Measurements from ENCODE around the gene CLDN1. TPM values are rescaled to one million over a fixed set of nuclear protein-coding genes. Genes with fewer than 3 reads are reported as not detected.

Gene CLDN1
- total and polyA plus RNA-seq, 2 of the 13 experiments (the other 11 are each of a cell fraction or from before 2014, with no cell fraction given) = 42.7 to 51.6 TPM

DNA sequence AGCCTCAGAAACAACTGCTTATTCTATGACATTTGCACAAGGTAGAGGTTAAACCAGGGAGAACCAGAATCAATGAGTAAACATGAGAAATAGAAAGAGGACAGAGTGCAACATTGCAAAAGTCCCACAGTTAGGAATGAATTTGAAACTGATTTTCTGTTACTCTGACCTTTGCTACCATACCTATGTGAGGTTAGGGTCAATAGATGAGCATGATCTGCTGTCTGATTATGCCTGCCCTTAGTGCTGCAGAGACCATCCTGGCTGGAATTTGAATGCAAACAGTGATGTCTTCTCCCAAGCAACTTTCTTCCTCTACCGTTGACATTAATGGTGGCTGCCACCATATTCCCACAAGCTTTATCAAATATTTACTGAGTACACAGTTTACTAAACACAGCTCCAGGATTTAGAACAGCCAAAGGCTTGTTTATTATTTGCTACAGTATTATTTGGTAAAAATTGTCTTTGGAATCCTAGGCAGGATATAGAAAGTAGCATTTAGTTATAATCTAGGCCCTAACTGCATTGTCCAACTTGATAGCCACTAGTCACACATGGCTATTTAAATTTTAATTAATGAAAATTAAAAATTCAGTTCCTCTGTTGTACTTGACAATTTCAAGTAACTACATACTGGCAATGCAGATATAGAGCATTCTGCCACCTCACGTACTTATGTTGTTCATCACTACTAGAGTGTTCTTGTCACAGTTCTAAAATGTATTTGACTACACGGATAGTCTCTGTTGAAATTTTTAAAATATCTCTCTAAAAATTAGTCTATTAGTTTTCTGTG lies 8.9 kb upstream of the CLDN1 start (continued):
- TF ChIP-seq THYN1 (CRISPR knock-in tag; IDR thresholded peaks at IDR 0.05; ENCODE audit: borderline replicate concordance, low read depth) = no peak
- TF ChIP-seq ZNF530 (CRISPR knock-in tag; IDR thresholded peaks at IDR 0.05; ENCODE audit: low read depth) = no peak
- TF ChIP-seq KDM3A (CRISPR knock-in tag; IDR thresholded peaks at IDR 0.05; ENCODE audit: low read depth) = peak; percentile 78; the same call in 1 of the 2 replicates
- TF ChIP-seq SNAPC5 (CRISPR knock-in tag; IDR thresholded peaks at IDR 0.05; ENCODE audit: borderline replicate concordance) = no peak
- TF ChIP-seq, protein P1, sequence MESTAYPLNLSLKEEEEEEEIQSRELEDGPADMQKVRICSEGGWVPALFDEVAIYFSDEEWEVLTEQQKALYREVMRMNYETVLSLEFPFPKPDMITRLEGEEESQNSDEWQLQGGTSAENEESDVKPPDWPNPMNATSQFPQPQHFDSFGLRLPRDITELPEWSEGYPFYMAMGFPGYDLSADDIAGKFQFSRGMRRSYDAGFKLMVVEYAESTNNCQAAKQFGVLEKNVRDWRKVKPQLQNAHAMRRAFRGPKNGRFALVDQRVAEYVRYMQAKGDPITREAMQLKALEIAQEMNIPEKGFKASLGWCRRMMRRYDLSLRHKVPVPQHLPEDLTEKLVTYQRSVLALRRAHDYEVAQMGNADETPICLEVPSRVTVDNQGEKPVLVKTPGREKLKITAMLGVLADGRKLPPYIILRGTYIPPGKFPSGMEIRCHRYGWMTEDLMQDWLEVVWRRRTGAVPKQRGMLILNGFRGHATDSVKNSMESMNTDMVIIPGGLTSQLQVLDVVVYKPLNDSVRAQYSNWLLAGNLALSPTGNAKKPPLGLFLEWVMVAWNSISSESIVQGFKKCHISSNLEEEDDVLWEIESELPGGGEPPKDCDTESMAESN (CRISPR knock-in tag; conservative IDR thresholded peaks at IDR 0.05) = peak; percentile 53; the same call in 1 of the 2 replicates
- peak; percentile 48; the same call in 1 of the 2 replicates for TF ChIP-seq ELF1 (CRISPR knock-in tag; IDR thresholded peaks at IDR 0.05)
- peak; percentile 94; the same call in 1 of the 2 replicates for TF ChIP-seq FOXJ3 (CRISPR knock-in tag; IDR thresholded peaks at IDR 0.05; ENCODE audit: borderline replicate concordance)
- peak; percentile 63; the same call in 1 of the 2 replicates for TF ChIP-seq HOXD1 (CRISPR knock-in tag; IDR thresholded peaks at IDR 0.05)
- TF ChIP-seq, protein P2, sequence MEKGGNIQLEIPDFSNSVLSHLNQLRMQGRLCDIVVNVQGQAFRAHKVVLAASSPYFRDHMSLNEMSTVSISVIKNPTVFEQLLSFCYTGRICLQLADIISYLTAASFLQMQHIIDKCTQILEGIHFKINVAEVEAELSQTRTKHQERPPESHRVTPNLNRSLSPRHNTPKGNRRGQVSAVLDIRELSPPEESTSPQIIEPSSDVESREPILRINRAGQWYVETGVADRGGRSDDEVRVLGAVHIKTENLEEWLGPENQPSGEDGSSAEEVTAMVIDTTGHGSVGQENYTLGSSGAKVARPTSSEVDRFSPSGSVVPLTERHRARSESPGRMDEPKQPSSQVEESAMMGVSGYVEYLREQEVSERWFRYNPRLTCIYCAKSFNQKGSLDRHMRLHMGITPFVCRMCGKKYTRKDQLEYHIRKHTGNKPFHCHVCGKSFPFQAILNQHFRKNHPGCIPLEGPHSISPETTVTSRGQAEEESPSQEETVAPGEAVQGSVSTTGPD (CRISPR knock-in tag; IDR thresholded peaks at IDR 0.05) = peak; percentile 79
- no peak for TF ChIP-seq NFYC (CRISPR knock-in tag; IDR thresholded peaks at IDR 0.05)
- TF ChIP-seq ZNF382 (CRISPR knock-in tag; IDR thresholded peaks at IDR 0.05; ENCODE audit: borderline replicate concordance) = no peak
- no peak for TF ChIP-seq MATR3 (CRISPR knock-in tag; IDR thresholded peaks at IDR 0.05)
- TF ChIP-seq, protein P3, sequence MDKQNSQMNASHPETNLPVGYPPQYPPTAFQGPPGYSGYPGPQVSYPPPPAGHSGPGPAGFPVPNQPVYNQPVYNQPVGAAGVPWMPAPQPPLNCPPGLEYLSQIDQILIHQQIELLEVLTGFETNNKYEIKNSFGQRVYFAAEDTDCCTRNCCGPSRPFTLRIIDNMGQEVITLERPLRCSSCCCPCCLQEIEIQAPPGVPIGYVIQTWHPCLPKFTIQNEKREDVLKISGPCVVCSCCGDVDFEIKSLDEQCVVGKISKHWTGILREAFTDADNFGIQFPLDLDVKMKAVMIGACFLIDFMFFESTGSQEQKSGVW (CRISPR knock-in tag; IDR thresholded peaks at IDR 0.05; ENCODE audit: borderline replicate concordance) = no peak
- peak; percentile 62 for TF ChIP-seq ZNF18 (CRISPR knock-in tag; IDR thresholded peaks at IDR 0.05; ENCODE audit: insufficient replicate concordance)
- TF ChIP-seq AGO2 (optimal IDR thresholded peaks at IDR 0.05; ENCODE audit: low read depth, low read length) = no peak
- TF ChIP-seq ZNF331 (CRISPR knock-in tag; IDR thresholded peaks at IDR 0.05) = peak; percentile 95
- TF ChIP-seq KDM6A (CRISPR knock-in tag; IDR thresholded peaks at IDR 0.05; ENCODE audit: low read depth) = peak; percentile 92
- TF ChIP-seq CREB1 (IDR thresholded peaks at IDR 0.05) = no peak
- TF ChIP-seq CREB1 (CRISPR knock-in tag; IDR thresholded peaks at IDR 0.05) = peak; percentile 66
- no peak for TF ChIP-seq U2AF1 (optimal IDR thresholded peaks at IDR 0.05; ENCODE audit: low read depth, low read length)
- no peak for TF ChIP-seq GTF3A (CRISPR knock-in tag; conservative IDR thresholded peaks at IDR 0.05)
- peak; percentile 77; the same call in 1 of the 2 replicates for TF ChIP-seq ZSCAN9 (CRISPR knock-in tag; IDR thresholded peaks at IDR 0.05; ENCODE audit: borderline replicate concordance)
- TF ChIP-seq ZNF274 (CRISPR knock-in tag; IDR thresholded peaks at IDR 0.05) = no peak
- TF ChIP-seq ZNF615 (CRISPR knock-in tag; IDR thresholded peaks at IDR 0.05; ENCODE audit: borderline replicate concordance) = no peak
- no peak for TF ChIP-seq RFXANK (CRISPR knock-in tag; IDR thresholded peaks at IDR 0.05)
